Measurements from ENCODE around the gene CD3G. TPM values are rescaled to one million over a fixed set of nuclear protein-coding genes. Genes with fewer than 3 reads are reported as not detected.

CD3G gene
- total RNA-seq, 2 donors from 2014 or later = 7.1 to 49.4 TPM

GRCh38 chr11:118341261-118341660, 2.9 kb upstream of the CD3G start:
- H3K36me3 Mint-ChIP-seq = peaks cover 5% of the 10 kb centered on the region
- H3K4me1 Mint-ChIP-seq (ENCODE audit: low read depth in 2 of 2) = peaks cover 33 to 49% of the 10 kb centered on the region in 2 donors
- DNase-seq (ENCODE audit: low spot score) (no peak), ATAC-seq (no peak)
- no peaks in the 10 kb centered on the region for H3K27me3 Mint-ChIP-seq
- peak overlapping the region; percentile 81 to 93 for H3K27ac Mint-ChIP-seq
- H3K4me3 Mint-ChIP-seq = peak overlapping the region; percentile 91
- H3K9me3 Mint-ChIP-seq = no peaks in the 10 kb centered on the region

GRCh38 chr11:118341815-118342489, 2.2 kb upstream of the CD3G start:
- H3K4me1 Mint-ChIP-seq (ENCODE audit: low read depth in 2 of 2) = peaks cover 30 to 53% of the 10 kb centered on the region in 2 donors
- H3K9me3 Mint-ChIP-seq = no peaks in the 10 kb centered on the region
- DNase-seq (ENCODE audit: low spot score) (no peak), ATAC-seq (no peak)
- H3K36me3 Mint-ChIP-seq = peaks cover 5% of the 10 kb centered on the region
- peak overlapping the region; percentile 81 to 93 for H3K27ac Mint-ChIP-seq
- H3K4me3 Mint-ChIP-seq = peak overlapping the region; percentile 91
- H3K27me3 Mint-ChIP-seq = no peaks in the 10 kb centered on the region

- no peaks in the 10 kb centered on the region for H3K27me3 Mint-ChIP-seq
- H3K36me3 Mint-ChIP-seq = peaks cover 5% of the 10 kb centered on the region
- peak within 1 kb of the TSS; percentile 91 for H3K4me3 Mint-ChIP-seq
- ATAC-seq (peak in 1 of 2 donors; percentile 76), DNase-seq (ENCODE audit: low spot score) (no peak)
- no peaks in the 10 kb centered on the region for H3K9me3 Mint-ChIP-seq
- peak within 1 kb of the TSS; percentile 81 to 93 for H3K27ac Mint-ChIP-seq
- peaks cover 32 to 56% of the 10 kb centered on the region in 2 donors for H3K4me1 Mint-ChIP-seq (ENCODE audit: low read depth in 2 of 2)
Observed at GRCh38 chr11:118342503-118343161, 1.5 kb upstream of the CD3G start, which contains the start of gene CD3D. CD3D (minus strand) TSS chr11:118342705; CDS start chr11:118342607, 98 bp downstream.

GRCh38 chr11:118343248-118343647, 896 bp upstream of the CD3G start:
- Mint-ChIP-seq H3K27ac (peak overlapping the region in 1 of 2 donors; percentile 81), H3K4me3 (peak overlapping the region; percentile 91), H3K36me3 (peaks cover 5% of the 10 kb centered on the region), H3K4me1 (ENCODE audit: low read depth in 2 of 2) (peaks cover 29 to 52% of the 10 kb centered on the region in 2 donors), H3K9me3 (no peaks in the 10 kb centered on the region), H3K27me3 (no peaks in the 10 kb centered on the region)
- DNase-seq (ENCODE audit: low spot score) (no peak), ATAC-seq (no peak)

GRCh38 chr11:118349475-118349874, 5.3 kb downstream of the CD3G start:
- Mint-ChIP-seq H3K27ac (peak overlapping the region in 1 of 2 donors; percentile 9), H3K4me3 (no peak overlapping the region), H3K27me3 (no peaks in the 10 kb centered on the region), H3K9me3 (no peaks in the 10 kb centered on the region), H3K36me3 (no peaks in the 10 kb centered on the region), H3K4me1 (ENCODE audit: low read depth in 2 of 2) (peaks cover 9 to 38% of the 10 kb centered on the region in 2 donors)
- ATAC-seq (no peak), DNase-seq (ENCODE audit: low spot score) (no peak)

GRCh38 chr11:118353084-118353710, 9.1 kb downstream of the CD3G start:
- no peak overlapping the region for H3K4me3 Mint-ChIP-seq
- DNase-seq (ENCODE audit: low spot score) (no peak), ATAC-seq (no peak)
- peaks cover 0 to 18% of the 10 kb centered on the region in 2 donors for H3K4me1 Mint-ChIP-seq (ENCODE audit: low read depth in 2 of 2)
- no peaks in the 10 kb centered on the region for H3K27me3 Mint-ChIP-seq
- no peak overlapping the region for H3K27ac Mint-ChIP-seq
- H3K9me3 Mint-ChIP-seq = no peaks in the 10 kb centered on the region
- H3K36me3 Mint-ChIP-seq = no peaks in the 10 kb centered on the region

GRCh38 chr11:118358071-118358470, 13.9 kb downstream of the CD3G start:
- Mint-ChIP-seq H3K36me3 (peaks cover 11% of the 10 kb centered on the region), H3K4me3 (no peak overlapping the region), H3K9me3 (no peaks in the 10 kb centered on the region), H3K27me3 (no peaks in the 10 kb centered on the region), H3K27ac (peak overlapping the region; percentile 6 to 95), H3K4me1 (ENCODE audit: low read depth in 2 of 2) (peaks cover 27 to 32% of the 10 kb centered on the region in 2 donors)
- DNase-seq (ENCODE audit: low spot score) (no peak), ATAC-seq (no peak)

GRCh38 chr11:118359295-118359958, 15.3 kb downstream of the CD3G start, which contains the start of gene UBE4A:
UBE4A (plus strand) TSS chr11:118359600; CDS start chr11:118365081, 5,481 bp downstream.
- Mint-ChIP-seq H3K9me3 (no peaks in the 10 kb centered on the region), H3K27ac (peak within 1 kb of the TSS; percentile 95 to 99), H3K4me3 (peak within 1 kb of the TSS; percentile 98), H3K4me1 (ENCODE audit: low read depth in 2 of 2) (peaks cover 30 to 37% of the 10 kb centered on the region in 2 donors), H3K27me3 (no peaks in the 10 kb centered on the region), H3K36me3 (peaks cover 11% of the 10 kb centered on the region)
- peak; percentile 99 for DNase-seq (ENCODE audit: low spot score)
- peak; percentile 96 for ATAC-seq

- H3K27me3 Mint-ChIP-seq = no peaks in the 10 kb centered on the region
- no peaks in the 10 kb centered on the region for H3K9me3 Mint-ChIP-seq
- peaks cover 24% of the 10 kb centered on the region for H3K36me3 Mint-ChIP-seq
- no peak overlapping the region for H3K27ac Mint-ChIP-seq
- DNase-seq (ENCODE audit: low spot score) = no peak
- H3K4me3 Mint-ChIP-seq = no peak overlapping the region
- peaks cover 18 to 27% of the 10 kb centered on the region in 2 donors for H3K4me1 Mint-ChIP-seq (ENCODE audit: low read depth in 2 of 2)
- ATAC-seq = no peak
Observed at GRCh38 chr11:118364956-118365615, 20.9 kb downstream of the CD3G start.

GRCh38 chr11:118366287-118366686, 22.1 kb downstream of the CD3G start:
- Mint-ChIP-seq H3K4me1 (ENCODE audit: low read depth in 2 of 2) (peaks cover 15 to 21% of the 10 kb centered on the region in 2 donors), H3K27me3 (no peaks in the 10 kb centered on the region), H3K4me3 (no peak overlapping the region), H3K9me3 (no peaks in the 10 kb centered on the region), H3K36me3 (peaks cover 26% of the 10 kb centered on the region), H3K27ac (no peak overlapping the region)
- ATAC-seq (no peak), DNase-seq (ENCODE audit: low spot score) (no peak)

GRCh38 chr11:118370774-118371173, 26.6 kb downstream of the CD3G start:
- no peak overlapping the region for H3K27ac Mint-ChIP-seq
- peaks cover 0 to under 1% of the 10 kb centered on the region in 2 donors for H3K4me1 Mint-ChIP-seq (ENCODE audit: low read depth in 2 of 2)
- DNase-seq (ENCODE audit: low spot score) = no peak
- H3K9me3 Mint-ChIP-seq = no peaks in the 10 kb centered on the region
- ATAC-seq = no peak
- no peak overlapping the region for H3K4me3 Mint-ChIP-seq
- H3K27me3 Mint-ChIP-seq = no peaks in the 10 kb centered on the region
- peaks cover 47% of the 10 kb centered on the region for H3K36me3 Mint-ChIP-seq

GRCh38 chr11:118373263-118373662, 29.1 kb downstream of the CD3G start:
- ATAC-seq (no peak), DNase-seq (ENCODE audit: low spot score) (no peak)
- no peak overlapping the region for H3K4me3 Mint-ChIP-seq
- H3K27me3 Mint-ChIP-seq = no peaks in the 10 kb centered on the region
- H3K9me3 Mint-ChIP-seq = no peaks in the 10 kb centered on the region
- H3K36me3 Mint-ChIP-seq = peaks cover 56% of the 10 kb centered on the region
- H3K27ac Mint-ChIP-seq = no peak overlapping the region
- H3K4me1 Mint-ChIP-seq (ENCODE audit: low read depth in 2 of 2) = peaks cover 0 to 3% of the 10 kb centered on the region in 2 donors

GRCh38 chr11:118373871-118374270, 29.7 kb downstream of the CD3G start:
- Mint-ChIP-seq H3K4me3 (no peak overlapping the region), H3K9me3 (no peaks in the 10 kb centered on the region), H3K27ac (no peak overlapping the region), H3K4me1 (ENCODE audit: low read depth in 2 of 2) (peaks cover 0 to 3% of the 10 kb centered on the region in 2 donors), H3K27me3 (no peaks in the 10 kb centered on the region), H3K36me3 (peaks cover 53% of the 10 kb centered on the region)
- ATAC-seq (no peak), DNase-seq (ENCODE audit: low spot score) (no peak)
